ENCODE data around the gene ESF1.

Gene ESF1

GRCh38 chr20:13700761-13701160 is 84.0 kb downstream of the ESF1 start:
- no peak overlapping the region for H3K4me3 ChIP-seq (replicated peaks; ENCODE audit: low read depth, low read length)
- no peak for TF ChIP-seq CTCF (IDR thresholded peaks at IDR 0.05; ENCODE audit: low read depth, low read length, missing control alignments)
- DNase-seq (ENCODE audit: extremely low read depth, low read depth), result no peak

- H3K4me3 ChIP-seq (replicated peaks; ENCODE audit: low read depth, low read length), result no peak overlapping the region
- no peak for TF ChIP-seq CTCF (IDR thresholded peaks at IDR 0.05; ENCODE audit: low read depth, low read length, missing control alignments)
- DNase-seq (ENCODE audit: extremely low read depth, low read depth), result no peak
Measured at GRCh38 chr20:13694420-13695150, 90.1 kb downstream of the ESF1 start.

- H3K4me3 ChIP-seq (replicated peaks; ENCODE audit: low read depth, low read length), result no peak overlapping the region
- TF ChIP-seq CTCF (IDR thresholded peaks at IDR 0.05; ENCODE audit: low read depth, low read length, missing control alignments), result no peak
- DNase-seq (ENCODE audit: extremely low read depth, low read depth), result no peak
Measured at GRCh38 chr20:13692802-13693736, 91.7 kb downstream of the ESF1 start.

GRCh38 chr20:13690943-13691342 is 93.8 kb downstream of the ESF1 start:
- DNase-seq (ENCODE audit: extremely low read depth, low read depth), result no peak
- H3K4me3 ChIP-seq (replicated peaks; ENCODE audit: low read depth, low read length), result no peak overlapping the region
- no peak for TF ChIP-seq CTCF (IDR thresholded peaks at IDR 0.05; ENCODE audit: low read depth, low read length, missing control alignments)

- TF ChIP-seq CTCF (IDR thresholded peaks at IDR 0.05; ENCODE audit: low read depth, low read length, missing control alignments), result no peak
- no peak for DNase-seq (ENCODE audit: extremely low read depth, low read depth)
- no peak overlapping the region for H3K4me3 ChIP-seq (replicated peaks; ENCODE audit: low read depth, low read length)
Measured at GRCh38 chr20:13687815-13688214, 96.9 kb downstream of the ESF1 start.

- DNase-seq (ENCODE audit: extremely low read depth, low read depth), result no peak
- H3K4me3 ChIP-seq (replicated peaks; ENCODE audit: low read depth, low read length), result no peak overlapping the region
- no peak for TF ChIP-seq CTCF (IDR thresholded peaks at IDR 0.05; ENCODE audit: low read depth, low read length, missing control alignments)
Measured at GRCh38 chr20:13685623-13686022, 99.1 kb downstream of the ESF1 start.

Measured in HFF-Myc (cell line).